K562 (cell line): Measurements from ENCODE around the gene ALDH6A1. TPM values are rescaled to one million over a fixed set of nuclear protein-coding genes. Genes with fewer than 3 reads are reported as not detected.

ENCODE experiments used
- ARID2 ChIP-seq: fragments of 450-650 bp; IDR thresholded peaks from 2 replicates; pipeline ENCODE4 v1.6.1; 2017; ENCODE audit warnings: antibody characterized with exemption, mild to moderate bottlenecking
- ARID3B ChIP-seq: fragments of 250-450 bp; sonication (Bioruptor Pico); IDR thresholded peaks from 2 replicates; pipeline ENCODE4 v1.4.0; 2020; ENCODE audit warnings: borderline replicate concordance
- ATF6 ChIP-seq: sonication (generic); formaldehyde crosslinking; IDR thresholded peaks from 2 replicates; pipeline ENCODE4 v1.4.0; 2020; ENCODE audit warnings: mild to moderate bottlenecking, missing genetic modification reagents
- BCL6 ChIP-seq: fragments of 250-450 bp; sonication (Bioruptor Pico); IDR thresholded peaks from 2 replicates; pipeline ENCODE4 v1.4.0; 2020
- EP400 ChIP-seq: fragments of 450-650 bp; IDR thresholded peaks from 2 replicates; pipeline ENCODE4 v1.6.1; 2017; ENCODE audit warnings: antibody characterized with exemption, mild to moderate bottlenecking, moderate library complexity
- MYBL2 ChIP-seq, 2 experiments: fragments of 450-650 bp in 1 of 2; sonication (generic) in 1 of 2; formaldehyde crosslinking in 1 of 2; IDR thresholded peaks; 2 replicates each; pipeline versions ENCODE4 v1.6.1 to v1.8.1; 2017 to 2022; ENCODE audit warnings: borderline replicate concordance in 1 of 2, inconsistent platforms in 1 of 2, low read depth in 1 of 2, mild to moderate bottlenecking in 1 of 2, missing genetic modification reagents in 1 of 2, moderate library complexity in 1 of 2
- NR3C1 ChIP-seq: sonication (generic); formaldehyde crosslinking; IDR thresholded peaks from 2 replicates; pipeline ENCODE4 v1.8.1; 2022; ENCODE audit warnings: missing genetic modification reagents
- RNF219 ChIP-seq: fragments of 250-450 bp; sonication (Bioruptor Pico); IDR thresholded peaks from 2 replicates; pipeline ENCODE4 v1.5.0; 2022; ENCODE audit warnings: mild to moderate bottlenecking
- SMAD1 ChIP-seq: fragments of 150-350 bp; IDR thresholded peaks from 2 replicates; pipeline ENCODE4 v1.6.1; 2014; ENCODE audit warnings: low read length, low read depth; ENCODE audit not compliant: partially characterized antibody
- SRSF9 ChIP-seq: fragments of 200-400 bp; formaldehyde crosslinking; IDR thresholded peaks from 2 replicates; pipeline ENCODE4 v1.6.1; 2017; ENCODE audit warnings: low read depth, low read length, borderline replicate concordance
- THRA ChIP-seq: fragments of 450-650 bp; IDR thresholded peaks from 2 replicates; pipeline ENCODE4 v1.6.1; 2017; ENCODE audit warnings: mild to moderate bottlenecking, moderate library complexity
- YY1 ChIP-seq, 3 experiments: IDR thresholded peaks; 2 replicates each; pipeline ENCODE4 v1.6.1; 2011; ENCODE audit warnings: low read length in 2 of 3, mild to moderate bottlenecking in 2 of 3, moderate library complexity in 2 of 3, borderline replicate concordance in 1 of 3, control low read depth in 1 of 3, low read depth in 1 of 3; ENCODE audit not compliant: insufficient read depth in 3 of 3, insufficient replicate concordance in 2 of 3, control insufficient read depth in 1 of 3, insufficient read length in 1 of 3; ENCODE audit errors: extremely low read depth in 1 of 3
- ZNF282 ChIP-seq: sonication (generic); formaldehyde crosslinking; IDR thresholded peaks from 2 replicates; pipeline ENCODE4 v1.8.1; 2023; ENCODE audit warnings: missing genetic modification reagents
- ZNF512 ChIP-seq: IDR thresholded peaks from 2 replicates; pipeline ENCODE4 v1.6.1; 2016; ENCODE audit warnings: missing genetic modification characterization, missing compliant biosample characterization
- ZNF57 ChIP-seq: fragments of 450-650 bp; formaldehyde crosslinking; IDR thresholded peaks from 2 replicates; pipeline ENCODE4 v1.4.0; 2020; ENCODE audit warnings: mild to moderate bottlenecking, moderate library complexity
- ZNF696 ChIP-seq: fragments of 250-450 bp; sonication (Bioruptor Pico); conservative IDR thresholded peaks from 2 replicates; pipeline ENCODE4 v1.4.0; 2020; ENCODE audit warnings: mild to moderate bottlenecking, moderate library complexity
- polyA plus RNA-seq, 8 experiments: library from polyadenylated mRNA; depleted of rRNA in 4 of 8; stranded (reverse) in 5 of 8; unstranded in 3 of 8; fragments of >200 nt; fragmentation: Nextera tagmentation in 2 of 8; fragmentation: Illumina TruSeq in 1 of 8; extraction: Ambion mirVana in 2 of 8; extraction: Trizol in 1 of 8; gene quantifications; 2 replicates each; pipeline versions ENCODE4 v1.2.1 to v1.2.3, GENCODE V29; 2011 to 2014; ENCODE audit warnings: inconsistent platforms in 1 of 8, missing spikeins in 1 of 8
- total RNA-seq, 7 experiments: library from RNA; depleted of rRNA in 6 of 7; stranded (reverse); fragments of >200 nt in 6 of 7; fragmentation: Illumina TruSeq in 2 of 7; extraction: Trizol in 2 of 7; gene quantifications; 2 replicates each; pipeline versions ENCODE4 v1.2.1 to v1.2.3, GENCODE V29; 2011 to 2021; ENCODE audit warnings: low replicate concordance in 1 of 7

Gene ALDH6A1
- total and polyA plus RNA-seq, 9 of the 15 experiments (the other 6 are each of a cell fraction or from before 2014, with no cell fraction given), result 3.1 to 11.5 (median 4.6) TPM

GRCh38 chr14:74018586-74019407 is 65.5 kb downstream of the ALDH6A1 start, which contains the start of the genes BBOF1 and ENTPD5 (continued):
- TF ChIP-seq THRA (no peak), ZNF696 (no peak), SMAD1 (no peak), ZNF512 (tag) (no peak), ZNF282 (no peak), NR3C1 (CRISPR knock-in tag) (no peak), ARID2 (no peak), EP400 (peak; percentile 63; the same call in 1 of the 2 replicates), YY1 (IDR thresholded peaks at IDR 0.05; ENCODE audit: borderline replicate concordance in 1 of 3, control insufficient read depth in 1 of 3, extremely low read depth in 1 of 3, insufficient read depth in 3 of 3, insufficient read length in 1 of 3, insufficient replicate concordance in 2 of 3, low read depth in 1 of 3, low read length in 2 of 3) (peak in 1 of 3 experiments; percentile 72), ARID3B (no peak), BCL6 (no peak), MYBL2 (IDR thresholded peaks at IDR 0.05; ENCODE audit: low read depth) (no peak), MYBL2 (CRISPR knock-in tag; IDR thresholded peaks at IDR 0.05; ENCODE audit: borderline replicate concordance) (no peak), RNF219 (CRISPR knock-in tag) (no peak), ZNF57 (no peak), ATF6 (CRISPR knock-in tag) (0 out of 2 replicates have a peak, but pooled peaks have one; percentile 48), SRSF9 (no peak)
